Activated CD4-positive, alpha-beta memory T cell treated with anti-CD3 and anti-CD28 coated beads for 36 hours (primary cell): ENCODE data around the gene FXYD4. TPM values are rescaled to one million over a fixed set of nuclear protein-coding genes. Genes with fewer than 3 reads are reported as not detected.
A peak's percentile ranks its signal among the peaks of the same experiment; 100 is the strongest.

ENCODE experiments used
- CTCF ChIA-PET: fragments of 350-600 bp; sonication (Branson Sonifier 250); formaldehyde crosslinking; loops from one replicate; lab custom pipeline; 2021; ENCODE audit warnings: antibody characterized with exemption, inconsistent platforms; lab: Charles Lee
- POLR2A ChIA-PET: fragments of 350-600 bp; sonication (Branson Sonifier 250); formaldehyde crosslinking; loops from one replicate; lab custom pipeline; 2021; ENCODE audit warnings: antibody characterized with exemption; lab: Charles Lee
- DNase-seq: peaks from one replicate; pipeline ENCODE4 v3.0.0-alpha.2; 2020
- H3K27ac Mint-ChIP-seq: one replicate; pipeline ENCODE4 v1.8.0; 2021; ENCODE audit warnings: mixed read lengths
- H3K27me3 Mint-ChIP-seq: one replicate; pipeline ENCODE4 v1.8.0; 2021; ENCODE audit warnings: mixed read lengths
- H3K36me3 Mint-ChIP-seq: one replicate; pipeline ENCODE4 v1.8.0; 2021; ENCODE audit warnings: mixed read lengths
- H3K4me1 Mint-ChIP-seq: one replicate; pipeline ENCODE4 v1.8.0; 2021; ENCODE audit warnings: low read depth, mixed read lengths
- H3K4me3 Mint-ChIP-seq: one replicate; pipeline ENCODE4 v1.8.0; 2021; ENCODE audit warnings: mild to moderate bottlenecking, mixed read lengths
- H3K9me3 Mint-ChIP-seq: one replicate; pipeline ENCODE4 v1.8.0; 2021; ENCODE audit warnings: mixed read lengths
- intact Hi-C: fragments of 100-400 bp; cut with micrococcal nuclease; formaldehyde crosslinking; loops from one replicate; pipeline ENCODE4 v1.15.1; 2023
- total RNA-seq, 2 experiments: library from RNA; stranded (reverse); gene quantifications; one replicate each; pipeline ENCODE4 v1.2.3, GENCODE V29; 2021

The FXYD4 gene
- total RNA-seq, 2 experiments from 2014 or later, result not detected

DNA sequence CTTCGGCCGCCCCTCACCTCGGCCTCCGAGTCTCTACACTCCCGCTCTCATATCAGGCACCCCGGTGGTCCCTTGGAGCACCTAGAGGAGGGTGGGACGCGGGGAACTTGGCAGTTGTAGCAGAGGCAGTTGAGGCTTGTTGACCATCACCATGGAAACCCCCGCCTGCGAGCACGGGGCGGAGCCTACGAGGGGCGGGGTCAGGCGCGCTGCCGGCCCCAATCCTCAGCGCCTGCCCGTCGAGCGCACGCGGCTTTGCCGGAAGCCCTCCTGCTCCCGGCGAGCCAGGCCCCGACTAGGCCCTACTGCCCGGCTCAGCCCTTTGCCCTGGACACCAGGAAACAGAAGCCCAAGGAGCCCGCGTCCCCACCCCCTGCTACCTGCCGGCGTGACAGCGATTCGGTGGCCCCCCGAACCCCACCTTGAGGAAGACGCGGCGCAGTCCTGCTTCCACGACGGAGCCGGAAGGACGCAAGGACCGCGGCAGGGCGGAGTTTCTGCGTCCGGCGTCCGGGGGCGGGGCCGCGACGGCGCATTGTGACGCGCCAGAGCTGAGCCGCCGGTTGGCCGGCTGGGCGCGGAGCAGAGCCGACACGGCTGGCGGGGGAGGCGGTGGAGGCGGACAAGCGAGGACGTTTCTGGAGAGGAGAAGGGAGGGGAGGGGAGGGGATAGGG is 37.4 kb downstream of the FXYD4 start, which contains the start of gene HNRNPF:
HNRNPF (minus strand) TSS at position 477 of the 675 bp plus-strand sequence. CDS start 21,302 bp downstream, outside the sequence.
- Mint-ChIP-seq H3K4me1 (peaks cover 12% of the 10 kb centered on the region), H3K4me3 (peak within 1 kb of the TSS; percentile 97), H3K9me3 (no peaks in the 10 kb centered on the region), H3K36me3 (peaks cover 40% of the 10 kb centered on the region), H3K27ac (peak within 1 kb of the TSS; percentile 100), H3K27me3 (no peaks in the 10 kb centered on the region)
- peak; percentile 96 for DNase-seq
- CTCF ChIA-PET, result interaction anchor here (1.6 kb wide), 1 partner anchor 27 kb away, joined by 11 read pairs; the partner anchor contains the start of gene ZNF487
- intact Hi-C loops, result loop anchor here (1.0 to 10.0 kb wide), 5 partner anchors 11 to 270 kb away; partner anchors contain the start of genes CSGALNACT2 and ZNF239
- POLR2A ChIA-PET, result interaction anchor here (0.8 to 4.0 kb wide), 10 partner anchors 9 to 46 kb away, joined by 3 to 47 read pairs (median 13); partner anchors contain the start of gene ZNF487

DNA sequence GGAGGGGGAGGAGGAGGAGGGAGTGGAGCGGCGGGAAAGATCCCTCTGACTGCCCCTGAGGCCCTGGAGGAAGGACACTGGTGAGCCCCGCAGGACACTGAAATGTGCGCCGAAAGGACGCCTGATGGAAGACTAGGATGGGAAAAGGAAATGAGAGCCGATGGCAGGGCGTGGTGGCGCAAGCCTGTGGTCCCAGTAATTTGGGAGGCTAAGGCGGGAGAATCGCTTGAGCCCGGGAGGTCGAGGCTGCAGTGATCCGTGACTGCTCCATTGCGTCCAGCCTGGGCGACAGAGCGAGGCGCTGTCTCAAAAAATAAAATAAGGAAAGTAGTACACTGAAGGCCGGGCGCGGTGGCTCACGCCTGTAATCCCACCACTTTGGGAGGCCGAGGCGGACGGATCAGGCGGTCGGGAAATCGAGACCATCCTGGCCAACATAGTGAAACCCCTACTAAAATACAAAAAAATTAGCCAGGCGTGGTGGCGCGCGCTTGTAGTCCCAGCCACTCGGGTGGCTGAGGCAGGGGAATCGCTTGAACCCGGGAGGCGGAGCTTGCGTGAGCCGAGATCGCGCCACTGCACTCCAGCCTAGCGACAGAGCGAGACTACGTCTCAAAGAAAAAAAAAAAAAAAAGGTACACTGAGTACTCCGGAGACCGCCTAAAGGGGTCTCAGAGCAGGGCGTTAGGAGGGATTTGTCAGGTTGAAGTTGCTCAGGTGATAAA is 38.1 kb downstream of the FXYD4 start:
- peaks cover 33% of the 10 kb centered on the region for H3K36me3 Mint-ChIP-seq
- H3K27me3 Mint-ChIP-seq, result no peaks in the 10 kb centered on the region
- peak overlapping the region; percentile 100 for H3K27ac Mint-ChIP-seq
- H3K9me3 Mint-ChIP-seq, result no peaks in the 10 kb centered on the region
- peaks cover 12% of the 10 kb centered on the region for H3K4me1 Mint-ChIP-seq
- H3K4me3 Mint-ChIP-seq, result peak overlapping the region; percentile 97
- ChIA-PET POLR2A (interaction anchor here (0.6 to 4.0 kb wide), 11 partner anchors 9 to 186 kb away, joined by 3 to 42 read pairs (median 7); partner anchors contain the start of gene ZNF487), CTCF (interaction anchor here (1.6 to 2.2 kb wide), 2 partner anchors 10 to 27 kb away, joined by 7 to 11 read pairs; partner anchors contain the start of gene ZNF487)
- intact Hi-C loops, result loop anchor here (1.0 to 10.0 kb wide), 5 partner anchors 11 to 271 kb away; partner anchors contain the start of genes CSGALNACT2 and ZNF239
- DNase-seq, result peak; percentile 87

DNA sequence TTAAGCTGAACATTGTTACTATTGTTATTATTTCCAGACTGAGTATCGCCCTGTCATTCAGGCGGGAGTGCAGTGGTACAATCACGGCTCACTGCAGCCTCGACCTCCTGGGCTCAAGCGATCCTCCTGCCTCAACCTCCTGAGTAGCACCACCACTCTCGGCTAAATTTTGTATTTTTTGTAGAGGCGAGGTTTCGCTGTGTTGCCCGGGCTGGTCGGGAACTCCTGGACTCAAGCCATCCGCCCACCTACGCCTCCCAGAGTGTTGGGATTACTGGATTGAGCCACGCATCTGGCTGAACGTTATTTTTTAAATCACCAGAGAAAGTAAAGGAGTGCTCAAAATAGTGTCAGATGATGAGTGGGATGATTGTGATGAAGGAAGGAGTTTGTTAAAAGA is 38.9 kb downstream of the FXYD4 start:
- intact Hi-C loops, result no loop called here
- peak overlapping the region; percentile 100 for H3K27ac Mint-ChIP-seq
- H3K27me3 Mint-ChIP-seq, result no peaks in the 10 kb centered on the region
- peaks cover 10% of the 10 kb centered on the region for H3K4me1 Mint-ChIP-seq
- ChIA-PET CTCF (interaction anchor here (1.1 to 2.2 kb wide), 3 partner anchors 10 to 26 kb away, joined by 3 to 11 read pairs (median 7); partner anchors contain the start of gene ZNF487), POLR2A (interaction anchor here (0.6 to 4.0 kb wide), 7 partner anchors 8 to 26 kb away, joined by 3 to 42 read pairs (median 7); partner anchors contain the start of gene ZNF487)
- no peak for DNase-seq
- peak overlapping the region; percentile 97 for H3K4me3 Mint-ChIP-seq
- H3K9me3 Mint-ChIP-seq, result no peaks in the 10 kb centered on the region
- peaks cover 27% of the 10 kb centered on the region for H3K36me3 Mint-ChIP-seq

DNA sequence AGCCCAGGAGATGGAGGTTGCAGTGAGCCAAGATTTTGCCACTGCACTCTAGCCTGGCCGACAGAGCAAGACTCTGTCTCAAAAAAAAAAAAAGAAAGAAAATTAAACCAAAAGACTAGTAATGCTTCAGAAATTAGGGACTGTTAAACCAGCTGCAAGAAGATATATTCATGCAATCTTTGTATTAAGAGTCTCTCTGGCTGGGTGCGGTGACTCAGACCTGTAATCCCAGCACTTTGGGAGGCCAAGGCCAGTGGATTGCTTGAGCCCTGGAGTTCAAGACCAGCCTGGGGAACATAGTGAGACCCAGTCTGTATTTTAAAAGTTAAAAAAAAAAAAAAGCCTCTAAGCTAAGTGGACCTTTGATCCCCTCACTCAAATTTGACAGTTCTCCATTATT is 40.1 kb downstream of the FXYD4 start:
- Mint-ChIP-seq H3K4me3 (no peak overlapping the region), H3K9me3 (no peaks in the 10 kb centered on the region), H3K4me1 (peaks cover 10% of the 10 kb centered on the region), H3K27me3 (no peaks in the 10 kb centered on the region), H3K36me3 (peaks cover 15% of the 10 kb centered on the region), H3K27ac (no peak overlapping the region)
- DNase-seq, result no peak
- CTCF ChIA-PET, result interaction anchor here (1.1 to 2.2 kb wide), 2 partner anchors 8 to 15 kb away, joined by 3 to 7 read pairs; no protein-coding TSS in a partner anchor
- intact Hi-C loops, result no loop called here
- POLR2A ChIA-PET, result interaction anchor here (3.5 kb wide), 1 partner anchor 9 kb away, joined by 32 read pairs; no protein-coding TSS in a partner anchor

DNA sequence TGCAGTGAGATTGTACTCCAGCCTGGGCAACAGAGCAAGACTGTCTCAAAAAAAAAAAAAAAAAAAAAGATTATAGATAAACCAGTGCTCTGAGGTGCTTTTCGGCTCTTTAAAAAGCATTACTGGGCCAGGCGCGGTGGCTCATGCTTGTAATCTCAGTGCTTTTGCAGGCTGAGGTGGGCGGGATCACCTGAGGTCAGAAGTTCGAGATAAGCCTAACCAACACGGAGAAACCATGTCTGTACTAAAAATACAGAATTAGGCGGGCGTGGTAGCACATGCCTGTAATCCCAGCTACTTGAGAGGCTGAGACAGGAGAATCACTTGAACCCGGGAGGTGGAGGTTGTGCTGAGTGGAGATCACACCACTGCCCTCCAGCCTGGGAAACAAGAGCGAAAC is 44.1 kb downstream of the FXYD4 start:
- Mint-ChIP-seq H3K4me3 (no peak overlapping the region), H3K9me3 (peaks cover 2% of the 10 kb centered on the region), H3K4me1 (peaks cover 27% of the 10 kb centered on the region), H3K27ac (no peak overlapping the region), H3K36me3 (peaks cover 4% of the 10 kb centered on the region), H3K27me3 (no peaks in the 10 kb centered on the region)
- ChIA-PET POLR2A (no interaction called here), CTCF (no interaction called here)
- intact Hi-C loops, result no loop called here
- peak; percentile 38 for DNase-seq

DNA sequence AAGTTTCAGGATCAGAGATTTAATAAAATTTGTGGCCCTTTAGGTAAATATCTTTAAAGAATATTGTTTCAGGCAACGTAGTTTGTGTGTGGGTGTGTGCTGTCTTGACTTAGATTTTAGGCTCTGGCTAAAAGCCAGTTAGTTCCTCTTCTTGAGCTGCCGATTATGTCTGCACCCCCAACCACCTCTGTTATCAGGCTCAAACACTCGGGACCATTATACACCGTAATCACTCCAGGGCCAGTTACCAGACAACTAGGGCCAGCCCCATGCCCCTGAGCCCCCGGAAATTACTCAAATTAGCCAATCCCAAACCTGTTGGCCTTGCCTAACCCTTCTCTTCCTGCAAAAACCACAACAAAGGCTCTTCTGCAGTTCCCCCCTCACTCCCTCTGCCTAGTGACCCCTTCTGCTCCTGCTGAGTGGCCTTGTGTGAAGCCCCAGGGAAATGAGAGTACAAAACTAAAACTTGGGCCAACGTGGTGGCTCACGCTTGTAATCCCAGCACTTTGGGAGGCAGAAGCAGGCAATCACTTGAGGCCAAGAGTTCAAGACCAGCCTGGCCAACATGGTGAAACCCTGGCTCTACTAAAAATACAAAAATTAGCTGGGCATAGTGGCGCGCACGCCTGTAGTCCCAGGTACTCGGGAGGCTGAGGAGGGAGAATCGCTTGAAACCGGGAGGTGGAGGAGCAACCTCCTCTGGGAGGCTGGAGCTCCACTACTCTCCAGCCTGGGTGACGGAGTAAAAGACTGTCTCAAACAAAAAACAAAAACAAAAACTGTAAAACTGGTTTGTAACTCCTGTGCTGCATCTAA is 46.7 kb downstream of the FXYD4 start:
- DNase-seq, result peak; percentile 80
- POLR2A ChIA-PET, result interaction anchor here (0.6 to 3.9 kb wide), 7 partner anchors 9 to 84 kb away, joined by 3 to 40 read pairs (median 3); partner anchors contain the start of gene HNRNPF
- intact Hi-C loops, result no loop called here
- peaks cover 39% of the 10 kb centered on the region for H3K4me1 Mint-ChIP-seq
- peak overlapping the region; percentile 61 for H3K4me3 Mint-ChIP-seq
- peaks cover 4% of the 10 kb centered on the region for H3K36me3 Mint-ChIP-seq
- CTCF ChIA-PET, result interaction anchor here (1.6 kb wide), 1 partner anchor 11 kb away, joined by 5 read pairs; no protein-coding TSS in a partner anchor
- H3K27ac Mint-ChIP-seq, result peak overlapping the region; percentile 97
- H3K27me3 Mint-ChIP-seq, result no peaks in the 10 kb centered on the region
- peaks cover 2% of the 10 kb centered on the region for H3K9me3 Mint-ChIP-seq

DNA sequence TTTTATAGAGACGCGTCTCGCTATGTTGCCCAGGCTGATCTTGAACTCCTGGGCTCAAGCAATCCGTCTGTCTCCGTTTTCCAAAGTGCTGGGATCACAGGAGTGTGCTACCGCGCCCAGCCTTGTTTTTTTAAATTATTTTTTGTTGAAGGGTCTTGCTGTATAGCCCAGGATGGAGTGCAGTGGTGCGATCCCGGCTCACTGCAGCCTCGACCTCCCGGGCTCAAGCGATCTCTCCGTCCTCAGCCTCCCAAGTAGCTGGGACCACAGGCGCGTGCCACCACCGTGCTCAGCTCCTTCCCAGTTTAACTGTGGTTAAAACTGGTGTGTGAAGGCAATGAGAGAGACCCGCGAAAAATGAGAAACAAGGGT is 48.5 kb downstream of the FXYD4 start:
- POLR2A ChIA-PET, result interaction anchor here (0.7 to 3.9 kb wide), 6 partner anchors 10 to 24 kb away, joined by 4 to 40 read pairs (median 25); partner anchors contain the start of genes HNRNPF and ZNF487
- H3K27ac Mint-ChIP-seq, result peak overlapping the region; percentile 98
- no peaks in the 10 kb centered on the region for H3K27me3 Mint-ChIP-seq
- H3K9me3 Mint-ChIP-seq, result peaks cover 2% of the 10 kb centered on the region
- intact Hi-C loops, result loop anchor here (1.0 kb wide), 2 partner anchors 11 to 23 kb away; partner anchors contain the start of gene HNRNPF
- H3K4me3 Mint-ChIP-seq, result peak overlapping the region; percentile 71
- peaks cover 4% of the 10 kb centered on the region for H3K36me3 Mint-ChIP-seq
- no peak for DNase-seq
- CTCF ChIA-PET, result interaction anchor here (1.5 to 1.8 kb wide), 3 partner anchors 10 to 20 kb away, joined by 4 to 7 read pairs (median 5); no protein-coding TSS in a partner anchor
- H3K4me1 Mint-ChIP-seq, result peaks cover 39% of the 10 kb centered on the region

DNA sequence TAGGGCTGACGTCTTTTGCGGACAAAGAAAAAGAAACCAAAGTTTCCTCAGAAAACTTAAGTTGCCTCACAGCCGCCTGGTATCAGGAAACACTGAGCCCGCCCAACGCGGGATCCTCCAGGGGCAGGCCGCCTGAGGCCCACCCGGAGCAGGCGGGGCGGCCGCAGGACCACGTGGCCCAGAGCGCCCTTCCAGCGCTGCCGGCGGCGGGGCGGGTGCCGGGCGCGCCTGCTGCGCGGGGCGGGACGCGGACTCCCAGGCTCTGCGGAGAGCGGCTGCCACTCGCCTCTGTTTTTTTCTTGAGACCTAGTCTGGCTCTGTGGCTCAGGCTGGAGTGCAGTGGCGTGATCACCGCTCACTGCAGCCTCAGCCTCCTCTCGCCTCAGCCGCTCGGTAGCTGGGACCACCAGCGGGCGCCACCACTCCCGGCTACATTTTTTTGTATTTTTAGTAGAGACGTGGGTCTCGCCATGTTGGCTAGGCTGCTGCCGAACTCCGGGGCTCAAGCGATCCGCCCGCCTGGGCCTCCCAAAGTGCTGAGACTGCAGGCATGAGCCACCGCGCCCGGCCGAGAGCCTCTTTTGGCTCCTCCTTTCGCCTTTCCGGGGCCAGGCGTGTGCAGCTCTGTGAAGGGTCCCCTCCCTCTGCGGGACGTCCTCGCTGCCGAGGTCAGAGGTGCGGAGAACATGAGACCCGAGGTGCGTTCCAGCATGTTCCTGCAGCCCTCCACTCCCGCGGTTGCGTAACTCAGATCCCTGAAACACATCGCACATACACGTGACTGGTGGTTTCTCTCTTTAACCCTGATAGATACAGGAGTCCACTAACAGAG is 49.1 kb downstream of the FXYD4 start:
- Mint-ChIP-seq H3K4me3 (peak overlapping the region; percentile 80), H3K9me3 (peaks cover 2% of the 10 kb centered on the region), H3K27me3 (no peaks in the 10 kb centered on the region), H3K4me1 (peaks cover 41% of the 10 kb centered on the region), H3K27ac (peak overlapping the region; percentile 98), H3K36me3 (peaks cover 4% of the 10 kb centered on the region)
- intact Hi-C loops, result loop anchor here (1.0 kb wide), 3 partner anchors 11 to 23 kb away; partner anchors contain the start of gene HNRNPF
- ChIA-PET CTCF (interaction anchor here (1.5 to 1.8 kb wide), 2 partner anchors 10 to 21 kb away, joined by 4 to 7 read pairs; no protein-coding TSS in a partner anchor), POLR2A (interaction anchor here (0.9 to 3.9 kb wide), 7 partner anchors 10 to 25 kb away, joined by 3 to 40 read pairs (median 22); partner anchors contain the start of genes HNRNPF and ZNF487)
- peak; percentile 91 for DNase-seq

DNA sequence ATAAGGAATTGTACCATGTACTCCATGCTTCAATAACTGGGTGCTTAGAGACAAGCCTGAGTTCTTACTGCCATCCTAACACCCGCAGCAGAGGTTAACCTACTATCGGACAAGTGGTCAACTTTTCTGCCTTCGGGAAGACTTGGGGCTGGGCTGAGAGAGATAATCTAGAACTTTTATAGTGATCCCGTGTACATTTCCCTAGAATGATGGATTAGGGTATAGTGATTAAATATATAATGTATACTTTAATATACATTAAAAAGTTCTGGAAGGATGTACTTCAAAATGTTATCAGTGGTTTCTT is 49.7 kb downstream of the FXYD4 start:
- intact Hi-C loops, result loop anchor here (1.0 kb wide), 1 partner anchor 15 kb away; no protein-coding TSS in a partner anchor
- ChIA-PET CTCF (no interaction called here), POLR2A (interaction anchor here (0.9 to 3.9 kb wide), 7 partner anchors 11 to 26 kb away, joined by 3 to 40 read pairs (median 22); partner anchors contain the start of genes HNRNPF and ZNF487)
- peak overlapping the region; percentile 80 for H3K4me3 Mint-ChIP-seq
- peaks cover 2% of the 10 kb centered on the region for H3K9me3 Mint-ChIP-seq
- peaks cover 4% of the 10 kb centered on the region for H3K36me3 Mint-ChIP-seq
- H3K27me3 Mint-ChIP-seq, result no peaks in the 10 kb centered on the region
- H3K4me1 Mint-ChIP-seq, result peaks cover 46% of the 10 kb centered on the region
- peak overlapping the region; percentile 98 for H3K27ac Mint-ChIP-seq
- DNase-seq, result no peak

DNA sequence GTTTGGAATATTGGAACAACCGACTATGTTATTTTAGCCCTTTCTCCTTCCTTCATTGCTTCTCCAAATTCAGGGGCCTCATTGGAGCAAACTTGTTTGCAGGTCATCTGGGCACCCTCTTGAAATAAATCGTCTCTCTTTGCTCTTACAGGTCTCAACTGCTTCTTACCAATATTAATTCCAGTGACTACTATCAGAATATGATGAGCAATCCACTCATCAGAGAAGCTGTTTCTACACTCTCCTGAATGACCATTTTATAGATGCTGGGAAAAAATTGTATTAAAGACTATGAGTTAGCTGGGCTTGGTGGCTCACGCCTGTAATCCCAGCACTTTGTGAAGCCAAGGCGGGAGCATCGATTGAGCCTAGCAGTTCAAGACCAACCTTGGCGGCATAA is 50.1 kb downstream of the FXYD4 start:
- no peaks in the 10 kb centered on the region for H3K27me3 Mint-ChIP-seq
- peak overlapping the region; percentile 34 for H3K4me3 Mint-ChIP-seq
- peak overlapping the region; percentile 53 for H3K27ac Mint-ChIP-seq
- POLR2A ChIA-PET, result interaction anchor here (1.0 to 3.2 kb wide), 4 partner anchors 11 to 18 kb away, joined by 5 to 32 read pairs (median 17); partner anchors contain the start of genes HNRNPF and ZNF487
- peaks cover 2% of the 10 kb centered on the region for H3K9me3 Mint-ChIP-seq
- intact Hi-C loops, result loop anchor here (1.0 kb wide), 1 partner anchor 15 kb away; no protein-coding TSS in a partner anchor
- H3K36me3 Mint-ChIP-seq, result peaks cover 4% of the 10 kb centered on the region
- DNase-seq, result no peak
- peaks cover 47% of the 10 kb centered on the region for H3K4me1 Mint-ChIP-seq
- CTCF ChIA-PET, result interaction anchor here (0.7 kb wide), 1 partner anchor 10 kb away, joined by 3 read pairs; no protein-coding TSS in a partner anchor
